H9 (cell line): ENCODE measurements around the gene TMF1. TPM values are rescaled to one million over a fixed set of nuclear protein-coding genes. Genes with fewer than 3 reads are reported as not detected.
A peak's percentile ranks its signal among the peaks of the same experiment; 100 is the strongest.

ENCODE experiments used
- DNase-seq: peaks from one replicate; pipeline ENCODE4 v3.0.0-alpha.2; 2017
- H2AFZ ChIP-seq: one replicate; pipeline ENCODE4 v1.6.1; 2013; ENCODE audit warnings: mild to moderate bottlenecking, low read length, control low read depth, moderate library complexity
- H2AK5ac ChIP-seq: 2 replicates; pipeline ENCODE4 v1.6.1; 2013; ENCODE audit warnings: low read length, control low read depth, mixed read lengths; ENCODE audit not compliant: insufficient read length
- H2BK120ac ChIP-seq: one replicate; pipeline ENCODE4 v1.6.1; 2013; ENCODE audit warnings: low read depth, mild to moderate bottlenecking, low read length, control low read depth, inconsistent platforms; ENCODE audit not compliant: poor library complexity, severe bottlenecking
- H2BK12ac ChIP-seq: 2 replicates; pipeline ENCODE4 v1.6.1; 2013; ENCODE audit warnings: low read length, control low read depth, mixed read lengths, low read depth; ENCODE audit not compliant: insufficient read length
- H2BK15ac ChIP-seq: 2 replicates; pipeline ENCODE4 v1.6.1; 2013; ENCODE audit warnings: low read depth, low read length, control low read depth
- H2BK20ac ChIP-seq: one replicate; pipeline ENCODE4 v1.6.1; 2013; ENCODE audit warnings: low read depth, mild to moderate bottlenecking, low read length, control low read depth, inconsistent platforms; ENCODE audit not compliant: poor library complexity, severe bottlenecking
- H2BK5ac ChIP-seq: 2 replicates; pipeline ENCODE4 v1.6.1; 2013; ENCODE audit warnings: low read length, control low read depth, mixed read lengths; ENCODE audit not compliant: insufficient read length
- H3K14ac ChIP-seq: 2 replicates; pipeline ENCODE4 v1.6.1; 2013; ENCODE audit warnings: low read length, control low read depth; ENCODE audit not compliant: insufficient read depth
- H3K18ac ChIP-seq: 2 replicates; pipeline ENCODE4 v1.6.1; 2013; ENCODE audit warnings: low read depth, mild to moderate bottlenecking, mixed read lengths, low read length, control low read depth; ENCODE audit not compliant: insufficient read length
- H3K23ac ChIP-seq: 2 replicates; pipeline ENCODE4 v1.6.1; 2013; ENCODE audit warnings: low read length, control low read depth, mixed read lengths, low read depth; ENCODE audit not compliant: insufficient read length
- H3K23me2 ChIP-seq: 2 replicates; pipeline ENCODE4 v1.6.1; 2013; ENCODE audit warnings: low read depth, mild to moderate bottlenecking, mixed read lengths, low read length, control low read depth; ENCODE audit not compliant: insufficient read length, poor library complexity, severe bottlenecking
- H3K27ac ChIP-seq: 2 replicates; pipeline ENCODE4 v1.5.1; 2013; ENCODE audit warnings: low read length, control low read depth, mixed read lengths, low read depth; ENCODE audit not compliant: insufficient read length
- H3K27me3 ChIP-seq: 2 replicates; pipeline ENCODE4 v1.6.1; 2013; ENCODE audit warnings: low read length, control low read depth, inconsistent platforms; ENCODE audit not compliant: insufficient read depth
- H3K4ac ChIP-seq: 2 replicates; pipeline ENCODE4 v1.6.1; 2013; ENCODE audit warnings: low read depth, mild to moderate bottlenecking, control low read depth, inconsistent platforms, low read length, moderate library complexity
- H3K4me1 ChIP-seq: 2 replicates; pipeline ENCODE4 v1.6.1; 2013; ENCODE audit warnings: low read length, control low read depth, inconsistent platforms; ENCODE audit not compliant: insufficient read depth
- H3K4me2 ChIP-seq: 2 replicates; pipeline ENCODE4 v1.6.1; 2013; ENCODE audit warnings: low read length, control low read depth, mixed read lengths; ENCODE audit not compliant: insufficient read length, insufficient read depth
- H3K56ac ChIP-seq: 2 replicates; pipeline ENCODE4 v1.6.1; 2013; ENCODE audit warnings: low read depth, mild to moderate bottlenecking, mixed read lengths, low read length, control low read depth; ENCODE audit not compliant: insufficient read length
- H3K79me1 ChIP-seq: 2 replicates; pipeline ENCODE4 v1.6.1; 2013; ENCODE audit warnings: low read depth, mild to moderate bottlenecking, moderate library complexity, low read length, control low read depth, inconsistent platforms; ENCODE audit not compliant: insufficient read depth, poor library complexity, severe bottlenecking
- H3K79me2 ChIP-seq: 2 replicates; pipeline ENCODE4 v1.6.1; 2013; ENCODE audit warnings: low read length, control low read depth, inconsistent platforms; ENCODE audit not compliant: insufficient read depth
- H3K9ac ChIP-seq: 2 replicates; pipeline ENCODE4 v1.6.1; 2013; ENCODE audit warnings: low read length, control low read depth, mixed read lengths; ENCODE audit not compliant: insufficient read length; ENCODE audit errors: extremely low read depth
- H3K9me3 ChIP-seq: one replicate; pipeline ENCODE4 v1.6.1; 2013; ENCODE audit warnings: low read depth, low read length, inconsistent platforms; ENCODE audit not compliant: control insufficient read depth
- H3T11ph ChIP-seq: one replicate; pipeline ENCODE4 v1.6.1; 2013; ENCODE audit warnings: mild to moderate bottlenecking, low read length, control low read depth, inconsistent platforms
- H4K20me1 ChIP-seq: one replicate; pipeline ENCODE4 v1.6.1; 2013; ENCODE audit not compliant: control insufficient read depth, insufficient read length, insufficient read depth
- H4K5ac ChIP-seq: 2 replicates; pipeline ENCODE4 v1.6.1; 2013; ENCODE audit warnings: low read depth, mild to moderate bottlenecking, mixed read lengths, low read length, control low read depth; ENCODE audit not compliant: insufficient read length
- H4K8ac ChIP-seq: replicated peaks from 2 replicates; pipeline ENCODE4 v1.6.1; 2013; ENCODE audit warnings: low read length, control low read depth, mixed read lengths, low read depth; ENCODE audit not compliant: insufficient read length
- H4K91ac ChIP-seq: 2 replicates; pipeline ENCODE4 v1.6.1; 2013; ENCODE audit warnings: low read depth, mild to moderate bottlenecking, moderate library complexity, mixed read lengths, low read length, control low read depth; ENCODE audit not compliant: insufficient read length
- H3K27ac Mint-ChIP-seq, 3 experiments: 2 replicates in 2 of 3; 3 replicates in 1 of 3; pipeline ENCODE4 v1.8.0; 2020 to 2021; ENCODE audit warnings: mixed read lengths in 3 of 3, mild to moderate bottlenecking in 1 of 3, moderate library complexity in 1 of 3
- H3K27me3 Mint-ChIP-seq: 2 replicates; pipeline ENCODE4 v1.8.0; 2021; ENCODE audit warnings: low read depth, mild to moderate bottlenecking, moderate library complexity, mixed read lengths
- H3K36me3 Mint-ChIP-seq, 3 experiments: 2 replicates in 2 of 3; 3 replicates in 1 of 3; pipeline ENCODE4 v1.8.0; 2020 to 2021; ENCODE audit warnings: low read depth in 3 of 3, mixed read lengths in 3 of 3; ENCODE audit not compliant: insufficient read depth in 1 of 3
- H3K4me1 Mint-ChIP-seq, 2 experiments: 2 replicates each; pipeline ENCODE4 v1.8.0; 2020; ENCODE audit warnings: mixed read lengths in 2 of 2
- H3K4me3 Mint-ChIP-seq, 2 experiments: 2 replicates in 1 of 2; 3 replicates in 1 of 2; pipeline ENCODE4 v1.8.0; 2020 to 2021; ENCODE audit warnings: mild to moderate bottlenecking in 2 of 2, mixed read lengths in 2 of 2, moderate library complexity in 1 of 2
- H3K9me3 Mint-ChIP-seq, 2 experiments: 2 replicates in 1 of 2; 3 replicates in 1 of 2; pipeline ENCODE4 v1.8.0; 2020; ENCODE audit warnings: mild to moderate bottlenecking in 2 of 2, mixed read lengths in 2 of 2, moderate library complexity in 1 of 2
- CTCF ChIP-seq: fragments of 200-600 bp; sonication (generic); conservative IDR thresholded peaks from 3 replicates; pipeline ENCODE4 v1.8.0; 2021; ENCODE audit warnings: antibody characterized with exemption, mild to moderate bottlenecking
- WGBS: extraction: QIAGEN DNeasy Blood & Tissue Kit; methylation state at CpG from one replicate; pipeline ENCODE4 v1.1.7; 2013; ENCODE audit warnings: missing lambda C conversion rate, low lambda C conversion rate, mixed read lengths; ENCODE audit not compliant: insufficient read length; ENCODE audit errors: extremely low coverage; 5-methylcytosine and 5-hydroxymethylcytosine counted together
- total RNA-seq: library from RNA; stranded (reverse); gene quantifications from 2 replicates; pipeline ENCODE4 v1.2.1, GENCODE V29; 2021

The TMF1 gene
- total RNA-seq, 1 experiment from 2014 or later = 21.9 TPM

DNA sequence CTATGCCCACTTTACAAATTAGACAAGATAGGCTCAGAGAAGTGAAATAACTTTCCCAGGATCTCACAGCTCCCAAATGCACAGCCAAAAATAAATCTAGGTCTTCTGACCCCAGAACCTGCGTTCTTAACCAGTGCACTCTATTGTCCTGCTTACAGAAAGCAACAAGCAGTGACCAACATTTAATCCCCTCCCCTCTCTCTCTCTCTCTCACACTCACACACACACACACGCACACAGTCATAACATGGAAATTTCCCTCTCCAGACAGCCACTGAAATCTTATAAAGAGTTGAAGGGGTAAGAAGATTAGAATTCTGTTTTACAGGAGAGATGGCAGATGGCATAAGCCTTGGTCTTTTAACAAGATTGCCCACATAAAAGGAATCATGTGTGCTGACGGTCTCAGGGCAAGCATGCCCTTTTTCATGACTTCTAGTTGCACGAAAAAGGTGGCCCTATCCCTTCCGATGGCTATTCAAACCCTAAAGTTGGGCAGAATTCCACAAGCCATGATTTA lies 68.1 kb downstream of the TMF1 start:
- H3K4me1 ChIP-seq = no peaks in the 10 kb centered on the region
- no peak for TF ChIP-seq CTCF

More for the DNA sequence above, 68.1 kb downstream of the TMF1 start:
- Histone ChIP-seq H2AFZ (no peak overlapping the region), H3K14ac (no peak overlapping the region), H3K79me1 (no peaks in the 10 kb centered on the region), H3K56ac (no peak overlapping the region), H3K9ac (no peak overlapping the region), H3T11ph (no peak overlapping the region), H3K4me2 (no peak overlapping the region), H4K91ac (no peak overlapping the region), H2AK5ac (no peak overlapping the region), H3K27ac (no peak overlapping the region), H2BK120ac (no peak overlapping the region), H4K8ac (no peak overlapping the region), H4K20me1 (no peaks in the 10 kb centered on the region), H3K18ac (no peak overlapping the region), H3K23ac (no peak overlapping the region), H3K79me2 (no peaks in the 10 kb centered on the region), H3K9me3 (no peaks in the 10 kb centered on the region), H2BK12ac (no peak overlapping the region), H3K4ac (no peak overlapping the region), H2BK5ac (no peak overlapping the region), H4K5ac (no peak overlapping the region), H2BK20ac (no peak overlapping the region), H2BK15ac (no peak overlapping the region), H3K23me2 (no peaks in the 10 kb centered on the region), H3K27me3 (no peaks in the 10 kb centered on the region)
- 100% methylated on average over 1 of the region's 5 CpGs for WGBS
- Mint-ChIP-seq H3K4me3 (no peak overlapping the region), H3K9me3 (no peaks in the 10 kb centered on the region), H3K36me3 (peaks cover 9 to 72% (median 18%) of the 10 kb centered on the region in 3 experiments; a peak in 6 of 7 replicates), H3K27me3 (no peaks in the 10 kb centered on the region), H3K4me1 (no peaks in the 10 kb centered on the region), H3K27ac (peak overlapping the region in 1 of 3 experiments; percentile 0; a peak in 2 of 7 replicates)
- DNase-seq = no peak
